HG02678 (cell line): ENCODE results near the gene SLAMF6.

ENCODE experiments used
- ATAC-seq: cut with Tn5 transposase; IDR thresholded peaks from one replicate; pipeline ENCODE4 v1.9.1; 2021; ENCODE audit warnings: mild to moderate bottlenecking, moderate library complexity; ENCODE audit not compliant: unreplicated experiment

The SLAMF6 gene

DNA sequence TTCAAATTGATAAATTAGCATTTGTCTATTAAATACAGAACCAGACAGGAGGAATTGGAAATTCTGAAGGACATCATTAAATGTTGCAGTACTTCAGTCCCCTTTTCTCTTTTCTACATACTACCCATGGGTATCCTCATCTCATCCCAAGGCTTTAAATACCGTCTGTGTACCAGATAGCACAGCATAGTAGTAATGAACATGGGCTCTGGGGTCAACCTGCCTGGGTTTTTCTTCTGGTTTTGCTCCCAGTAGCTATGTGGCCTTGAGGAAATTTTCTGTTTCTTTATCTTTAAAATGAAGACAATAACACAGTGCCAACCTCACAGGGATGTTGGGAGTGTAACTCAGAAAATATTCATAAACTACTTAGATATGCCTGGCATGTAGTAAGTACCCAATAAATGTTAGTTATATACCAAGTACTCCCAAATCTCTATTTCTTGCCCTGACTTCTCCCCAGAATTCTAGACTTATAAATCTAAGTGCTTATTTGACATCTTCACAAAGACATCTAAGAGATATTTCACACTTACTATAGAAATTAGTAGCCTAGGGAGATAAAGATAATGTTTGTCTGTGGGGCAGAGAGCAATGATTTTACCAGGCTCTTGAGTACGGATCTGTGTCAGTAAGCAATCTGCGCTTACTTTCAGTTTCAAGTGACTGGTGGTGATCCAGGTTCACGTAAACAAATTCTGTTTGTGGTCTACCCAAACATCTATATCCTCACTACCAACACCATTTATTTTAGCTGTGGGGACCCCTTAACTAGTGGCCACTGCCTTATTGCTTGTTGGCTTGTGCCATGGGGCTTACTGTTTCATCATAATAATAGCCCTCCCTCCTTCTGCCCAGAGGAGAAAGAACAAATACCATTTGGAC is 85.4 kb downstream of the SLAMF6 start:
- ATAC-seq: peak; percentile 87

DNA sequence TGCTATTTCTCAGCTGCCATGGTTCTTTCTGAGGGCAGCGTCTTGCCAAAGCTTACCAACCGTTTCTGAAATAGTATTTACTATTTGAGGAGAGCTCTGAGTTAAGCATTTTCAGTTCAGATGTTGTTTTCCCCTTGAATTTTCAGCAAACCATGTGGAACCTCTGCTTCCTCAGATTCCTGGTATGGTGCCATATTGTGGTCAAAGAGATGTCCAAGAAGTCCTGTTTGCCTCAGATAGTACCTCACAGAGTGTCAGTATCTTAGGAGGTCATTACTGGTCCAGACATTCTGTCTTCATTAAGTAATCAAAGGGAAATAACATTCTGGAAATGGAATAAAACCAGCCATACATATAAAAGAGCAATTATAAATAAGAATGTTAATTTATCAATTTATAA is 86.1 kb downstream of the SLAMF6 start:
- ATAC-seq: no peak
